Measurements from ENCODE around the gene ZNF317.
"Not testable (repeated sequence)": the region's sequence is repeated elsewhere in the genome, so short reads cannot be mapped to it uniquely, and the experiment has no call there.

Gene ZNF317

DNA sequence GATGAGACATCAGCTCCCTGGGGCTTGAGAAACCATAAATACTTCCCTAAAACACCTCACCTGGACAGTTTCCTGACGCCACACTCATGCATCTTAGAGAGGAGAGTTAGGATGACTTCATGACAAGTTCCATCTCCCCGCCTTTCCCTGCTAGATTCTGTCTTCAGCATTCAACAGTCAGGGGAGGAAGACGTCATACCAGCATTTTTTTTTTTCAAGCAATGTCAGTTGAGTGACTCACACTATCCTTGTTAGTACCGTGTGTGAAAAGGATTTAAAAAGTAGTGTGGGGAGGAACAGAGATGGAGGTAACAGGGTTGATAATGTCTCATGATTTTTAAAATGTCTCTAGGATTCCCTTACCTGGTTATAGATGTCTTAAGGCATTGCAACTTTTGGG, 38.7 kb downstream of the ZNF317 start, which contains the start of gene OR7D2:
Gene OR7D2 (plus strand): TSS at position 79 of the 400 bp plus-strand sequence. CDS start 6,803 bp downstream, outside the sequence.
- DNase-seq = no peak

DNA sequence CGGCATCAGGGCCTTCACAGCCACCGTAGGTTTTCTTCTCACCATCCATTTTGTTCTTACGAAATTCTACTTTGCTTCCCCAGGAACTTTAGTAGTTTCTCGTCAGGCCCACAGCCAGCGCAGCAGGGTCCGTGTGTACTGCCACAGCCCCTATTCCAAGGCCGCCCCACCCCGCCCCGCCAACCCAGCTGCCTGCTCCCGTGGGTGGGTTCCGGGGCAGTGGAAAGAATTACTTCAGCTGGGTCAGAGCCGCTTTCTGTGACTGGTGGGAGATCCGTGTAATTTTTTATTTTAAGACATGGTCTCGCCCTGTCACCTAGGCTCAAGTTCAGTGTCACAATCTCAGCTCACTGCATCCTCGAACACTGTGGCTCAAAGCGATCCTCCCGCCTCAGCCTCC, 42.8 kb downstream of the ZNF317 start:
- DNase-seq = no peak

DNA sequence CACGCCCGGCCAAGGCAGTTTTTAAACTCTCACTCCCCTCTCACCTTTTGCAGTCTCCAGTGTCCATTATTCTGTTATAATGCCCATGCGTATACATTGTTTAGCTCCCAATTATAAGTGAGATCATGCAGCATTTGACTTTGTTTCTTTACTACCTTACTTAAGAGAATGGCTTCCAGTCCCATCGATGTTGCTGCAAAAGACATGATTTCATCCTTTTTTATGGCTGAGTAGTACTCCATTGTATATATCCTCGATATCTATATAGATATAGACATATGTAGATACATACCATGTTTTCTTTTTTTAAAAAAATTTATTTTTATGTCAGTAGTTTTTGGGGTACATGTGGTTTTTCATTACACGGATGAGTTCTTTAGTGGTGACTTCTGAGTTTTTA, 47.0 kb downstream of the ZNF317 start:
- no peak for DNase-seq

DNA sequence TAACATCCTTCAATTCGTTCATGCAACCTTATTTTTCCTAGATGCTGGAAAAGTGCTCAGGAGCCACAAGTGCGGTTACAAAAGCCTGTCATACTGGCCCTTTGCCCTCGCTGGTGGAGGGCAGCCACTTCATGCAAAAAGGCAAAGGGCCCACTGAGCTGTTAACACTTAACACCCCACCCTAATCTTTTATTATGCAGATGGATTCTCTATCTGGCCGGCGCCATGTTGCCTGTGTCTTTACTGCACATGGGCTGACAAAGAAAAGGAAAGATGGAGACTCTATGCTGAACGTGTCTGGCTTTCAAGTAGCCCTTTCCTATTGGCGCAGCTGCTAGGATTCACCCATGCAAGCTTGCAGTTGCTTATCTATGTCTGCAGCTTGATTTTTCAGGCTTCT, 49.3 kb downstream of the ZNF317 start:
- DNase-seq = no peak

DNA sequence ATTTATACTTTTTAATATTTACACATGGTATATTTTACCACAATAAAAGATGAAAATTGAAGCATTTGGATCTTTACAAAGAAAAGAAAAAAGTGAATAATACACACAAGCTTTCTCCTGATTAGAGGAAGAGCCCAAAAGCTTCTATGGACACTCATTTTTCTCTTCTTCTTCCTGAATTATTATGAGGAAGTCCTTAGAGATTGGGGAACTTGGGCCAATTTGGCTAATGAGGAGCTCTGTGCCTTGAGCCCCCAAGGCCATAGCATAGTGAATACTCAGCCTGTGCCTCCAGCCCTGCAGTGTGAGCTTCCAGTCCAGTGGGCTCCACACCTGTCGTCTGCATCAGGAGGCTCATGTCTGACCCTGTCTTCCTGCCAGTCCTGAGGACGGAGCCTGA, 57.8 kb downstream of the ZNF317 start:
- DNase-seq = not testable (repeated sequence)

DNA sequence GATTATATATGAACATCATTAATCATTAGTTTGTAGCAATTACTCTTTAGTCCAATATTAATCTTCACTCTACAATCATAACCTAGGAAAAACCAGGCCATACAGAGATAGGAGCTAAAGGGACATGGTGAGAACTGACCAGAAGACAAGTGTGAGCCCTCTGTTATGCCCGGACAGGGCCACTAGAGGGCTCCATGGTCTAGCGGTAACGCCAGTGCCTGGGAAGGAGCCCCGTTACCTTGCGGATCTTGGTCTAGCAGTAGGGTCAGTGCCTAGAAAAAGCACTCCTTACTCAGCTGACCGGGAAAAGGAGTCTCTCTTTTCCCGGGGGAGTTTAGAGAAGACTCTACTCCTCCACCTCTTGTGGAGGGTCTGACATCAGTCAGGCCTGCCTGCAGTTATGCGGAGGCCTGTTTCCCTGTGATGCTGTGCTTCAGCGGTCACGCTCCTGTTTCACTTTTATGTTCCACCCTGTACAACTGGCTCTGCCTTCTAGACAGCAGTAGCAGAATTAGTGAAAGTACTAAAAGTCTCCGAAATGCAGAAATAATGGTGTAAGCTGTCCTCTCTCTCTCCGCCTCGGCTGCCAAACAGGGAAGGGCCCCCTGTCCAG, 65.4 kb downstream of the ZNF317 start:
- no peak for DNase-seq
